ENCODE measurements around the gene RNF208. TPM values are rescaled to one million over a fixed set of nuclear protein-coding genes. Genes with fewer than 3 reads are reported as not detected.
"Not testable (repeated sequence)": the region's sequence is repeated elsewhere in the genome, so short reads cannot be mapped to it uniquely, and the experiment has no call there.

The RNF208 gene
- polyA plus RNA-seq, 1 of the 3 experiments (the other 2 are of a cell fraction), result 2.7 TPM

DNA sequence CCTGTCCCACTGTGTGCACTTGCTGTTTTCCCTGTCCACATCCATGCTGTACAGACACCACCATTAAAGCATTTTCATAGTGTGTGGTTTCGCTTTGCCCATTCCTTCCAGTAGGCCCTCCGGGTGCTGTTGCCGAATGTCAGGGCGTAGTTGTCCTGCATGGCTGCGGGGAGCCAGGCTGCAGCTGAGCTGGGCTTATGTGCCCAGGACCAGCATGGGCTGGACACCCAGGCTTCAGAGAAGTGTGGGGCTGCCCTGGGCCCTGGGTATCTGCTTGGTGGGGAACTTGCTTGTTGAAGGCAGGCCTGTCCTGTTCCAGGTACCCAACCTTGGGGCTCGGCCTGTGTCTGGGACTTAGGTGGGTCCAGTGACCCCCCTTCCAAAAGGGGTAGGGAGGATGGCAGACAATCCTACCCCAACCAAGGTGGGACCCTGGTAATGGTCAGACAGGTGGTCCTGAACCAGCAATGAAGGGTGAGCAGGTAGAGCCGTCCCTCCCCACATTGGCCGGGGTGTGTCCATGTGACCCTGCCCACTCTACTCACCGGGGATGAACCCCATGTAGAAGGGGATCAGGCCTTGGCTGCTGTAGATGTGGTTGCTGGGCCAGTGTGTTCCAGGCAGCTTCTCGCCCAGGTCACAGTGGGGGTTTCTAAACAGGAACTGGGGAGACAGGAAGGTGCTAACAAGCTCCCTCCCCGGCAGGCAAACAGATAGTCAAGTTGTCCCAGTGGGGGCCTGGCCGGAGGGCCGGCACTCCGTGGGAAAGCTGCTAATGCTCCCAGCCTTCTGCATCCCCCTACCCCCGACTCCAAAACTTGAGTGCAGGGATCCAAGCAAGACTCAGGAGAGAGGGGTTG is 21.8 kb upstream of the RNF208 start (continued):
- TF ChIP-seq GATA2 (CRISPR knock-in tag; IDR thresholded peaks at IDR 0.05) (no peak), JUND (IDR thresholded peaks at IDR 0.05) (peak; percentile 5; the same call in 1 of the 2 replicates), GABPA (IDR thresholded peaks at IDR 0.05; ENCODE audit: low read depth) (no peak), PBX3 (IDR thresholded peaks at IDR 0.05) (no peak), EP300 (IDR thresholded peaks at IDR 0.05; ENCODE audit: borderline replicate concordance in 1 of 2, low read depth in 1 of 2, low read length in 1 of 2) (no peak), CTCF (IDR thresholded peaks at IDR 0.05) (no peak), FOXJ3 (CRISPR knock-in tag; IDR thresholded peaks at IDR 0.05) (no peak), RAD21 (IDR thresholded peaks at IDR 0.05; ENCODE audit: low read length) (no peak)

GRCh38 chr9:137243266-137243625 is 21.2 kb upstream of the RNF208 start:
- 96% methylated on average over 13 of the region's 18 CpGs for WGBS (ENCODE audit: low lambda C conversion rate)
- DNase-seq; H3K4me2 ChIP-seq; H3K27me3 ChIP-seq (ENCODE audit: insufficient read depth); H3K4me3 ChIP-seq (ENCODE audit: low read depth in 2 of 2, low read length in 1 of 2); H3K9me3 ChIP-seq; H3K27ac ChIP-seq (ENCODE audit: low read depth in 2 of 2, low read length in 1 of 2); H3K9ac ChIP-seq; H2AFZ ChIP-seq (ENCODE audit: low read depth); H3K9me2 ChIP-seq: not testable (repeated sequence)
- H3F3A ChIP-seq (replicated peaks; ENCODE audit: insufficient read depth), result peaks cover 16% of the 10 kb centered on the region
- peaks cover 44% of the 10 kb centered on the region for H3K79me2 ChIP-seq (ENCODE audit: insufficient read depth)
- ChIA-PET CTCF (interaction anchor here (1.1 to 2.0 kb wide), 3 partner anchors 11 to 214 kb away, joined by 3 to 10 read pairs (median 4); partner anchors contain the start of gene NELFB), POLR2A (interaction anchor here (1.0 to 6.4 kb wide), 2 partner anchors 13 to 20 kb away, joined by 3 to 83 read pairs; partner anchors contain the start of gene NELFB)
- peaks cover 17 to 24% of the 10 kb centered on the region in 2 experiments; a peak in 2 of 4 replicates for H3K4me1 ChIP-seq (ENCODE audit: control insufficient read depth in 1 of 2, insufficient read depth in 2 of 2, low read depth in 1 of 2, low read length in 1 of 2)
- peaks cover 29% of the 10 kb centered on the region for H4K20me1 ChIP-seq (ENCODE audit: insufficient read depth)
- peaks cover 13 to 20% of the 10 kb centered on the region in 2 experiments for H3K36me3 ChIP-seq (replicated peaks in 1 of 2; ENCODE audit: control insufficient read depth in 1 of 2, insufficient read depth in 2 of 2, low read length in 1 of 2)

Measured in SK-N-SH (cell line).